GM12878 (cell line): ENCODE data around the gene IL18. TPM values are rescaled to one million over a fixed set of nuclear protein-coding genes. Genes with fewer than 3 reads are reported as not detected.
A peak's percentile ranks its signal among the peaks of the same experiment; 100 is the strongest.

Source experiments
- ATAC-seq: fragments of 200-7000 bp; cut with Tn5 transposase; 3 replicates; pipeline ENCODE4 v1.9.1; 2020; ENCODE audit warnings: mild to moderate bottlenecking, moderate library complexity
- BruUV-seq: library from RNA; stranded (reverse); fragments of 400-500 nt; replicated peaks from 2 replicates; lab custom pipeline; 2021; lab: Mats Ljungman, UMichigan
- CTCF ChIA-PET: fragments of 300-600 bp; sonication (Branson Sonifier 250); formaldehyde crosslinking; extraction: SDS; loops from one replicate; lab custom pipeline; 2021; ENCODE audit warnings: inconsistent platforms; lab: Yijun Ruan, JAX
- POLR2A ChIA-PET: fragments of 350-600 bp; formaldehyde crosslinking; extraction: SDS; loops from one replicate; lab custom pipeline; 2021; ENCODE audit warnings: inconsistent platforms; lab: Charles Lee
- RAD21 ChIA-PET: fragments of 300-600 bp; sonication (Branson Sonifier 250); formaldehyde crosslinking; loops from one replicate; lab custom pipeline; 2023; ENCODE audit warnings: antibody characterized with exemption; ENCODE audit not compliant: unreplicated experiment; lab: Charles Lee
- SMC1A ChIA-PET: fragments of 300-600 bp; sonication (Branson Sonifier 250); formaldehyde crosslinking; loops from one replicate; lab custom pipeline; 2023; ENCODE audit not compliant: unreplicated experiment, uncharacterized antibody; lab: Charles Lee
- DNase-seq: peaks from one replicate; pipeline ENCODE4 v3.0.0-alpha.2; 2011; ENCODE audit warnings: low read depth, low spot score
- FAIRE-seq: peaks from 3 replicates; lab custom pipeline; 2011; peaks lifted over from hg19 to GRCh38; lab: Jason Lieb, UNC
- H2AFZ ChIP-seq: 2 replicates; pipeline ENCODE4 v1.6.0; 2011; ENCODE audit warnings: low read depth, low read length, control low read depth; ENCODE audit not compliant: control insufficient read depth
- H3K27ac ChIP-seq: 2 replicates; pipeline ENCODE4 v1.5.1; 2011; ENCODE audit warnings: control low read depth; ENCODE audit not compliant: control insufficient read depth, insufficient read depth
- H3K27me3 ChIP-seq, 2 experiments: replicated peaks in 1 of 2; 2 replicates each; pipeline versions ENCODE4 v1.6.0 to v1.6.1; 2011; ENCODE audit warnings: low read length in 1 of 2; ENCODE audit not compliant: control insufficient read depth in 2 of 2, insufficient read depth in 2 of 2
- H3K36me3 ChIP-seq, 2 experiments: 2 replicates each; pipeline ENCODE4 v1.5.1; 2011; ENCODE audit warnings: low read length in 1 of 2; ENCODE audit not compliant: control insufficient read depth in 2 of 2, insufficient read depth in 2 of 2
- H3K4me1 ChIP-seq: 2 replicates; pipeline ENCODE4 v1.6.1; 2011; ENCODE audit warnings: mild to moderate bottlenecking, low read length, moderate library complexity, mixed read lengths; ENCODE audit not compliant: control insufficient read depth, insufficient read depth
- H3K4me2 ChIP-seq: 2 replicates; pipeline ENCODE4 v1.6.0; 2011; ENCODE audit warnings: control low read depth; ENCODE audit not compliant: control insufficient read depth, insufficient read depth
- H3K4me3 ChIP-seq: fragments of 200-600 bp; sonication (generic); 2 replicates; pipeline ENCODE4 v1.5.1; 2016
- H3K79me2 ChIP-seq: 2 replicates; pipeline ENCODE4 v1.6.0; 2011; ENCODE audit warnings: low read length; ENCODE audit not compliant: control insufficient read depth, insufficient read depth
- H3K9ac ChIP-seq: 2 replicates; pipeline ENCODE4 v1.8.0; 2011; ENCODE audit warnings: low read length, control low read depth, mixed read lengths; ENCODE audit not compliant: control insufficient read depth, insufficient read depth
- H3K9me3 ChIP-seq: replicated peaks from 3 replicates; pipeline ENCODE4 v1.5.1; 2011; ENCODE audit warnings: mild to moderate bottlenecking, low read length; ENCODE audit not compliant: control insufficient read depth, insufficient read depth
- H4K20me1 ChIP-seq: 2 replicates; pipeline ENCODE4 v1.6.0; 2011; ENCODE audit not compliant: control insufficient read depth, insufficient read depth
- BMI1 ChIP-seq: fragments of 450-650 bp; IDR thresholded peaks from 2 replicates; pipeline ENCODE4 v1.6.1; 2016; ENCODE audit warnings: mild to moderate bottlenecking, moderate library complexity, borderline replicate concordance
- GATAD2B ChIP-seq: fragments of 450-650 bp; conservative IDR thresholded peaks from 2 replicates; pipeline ENCODE4 v1.6.1; 2017; ENCODE audit warnings: low read depth, mild to moderate bottlenecking, moderate library complexity
- KAT2A ChIP-seq: conservative IDR thresholded peaks from 2 replicates; pipeline ENCODE4 v1.6.1; 2011; ENCODE audit warnings: low read depth, low read length; ENCODE audit not compliant: control insufficient read depth
- WGBS: methylation state at CpG from one replicate; pipeline ENCODE4 v1.1.6; 2016; ENCODE audit warnings: low lambda C conversion rate; ENCODE audit not compliant: insufficient replicate concordance, insufficient coverage; ENCODE audit errors: missing lambda C conversion rate; 5-methylcytosine and 5-hydroxymethylcytosine counted together
- in situ Hi-C: fragments of 300-500 bp; cut with MboI; formaldehyde crosslinking; loops from 9 replicates; pipeline ENCODE4 v1.14.3; 2018; ENCODE audit warnings: mixed read lengths
- intact Hi-C: fragments of 100-400 bp; cut with micrococcal nuclease; formaldehyde crosslinking; loops from one replicate; pipeline ENCODE4 v1.14.2; 2022; ENCODE audit not compliant: unreplicated experiment
- polyA plus RNA-seq, 11 experiments: library from polyadenylated mRNA; depleted of rRNA in 4 of 11; unstranded in 6 of 11; stranded (reverse) in 5 of 11; fragments of >200 nt; fragmentation: Nextera tagmentation in 4 of 11; fragmentation: Illumina TruSeq in 1 of 11; extraction: Ambion mirVana in 4 of 11; extraction: Trizol in 1 of 11; gene quantifications; 1 replicate in 1 of 11; 2 replicates in 10 of 11; pipeline versions ENCODE4 v1.2.1 to v1.2.3, GENCODE V29; 2011 to 2016; ENCODE audit warnings: inconsistent platforms in 2 of 11, missing spikeins in 2 of 11, low read depth in 1 of 11
- total RNA-seq, 4 experiments: library from RNA; depleted of rRNA in 3 of 4; stranded (reverse); fragments of >200 nt in 3 of 4; fragmentation: Illumina TruSeq in 1 of 4; extraction: Trizol in 1 of 4; gene quantifications; 2 replicates each; pipeline versions ENCODE4 v1.2.1 to v1.2.3, GENCODE V29; 2013 to 2021

The IL18 gene
- total and polyA plus RNA-seq, 10 of the 15 experiments (the other 5 are each of a cell fraction or from before 2014, with no cell fraction given) = 0.12 to 0.42 (median 0.24) TPM

DNA sequence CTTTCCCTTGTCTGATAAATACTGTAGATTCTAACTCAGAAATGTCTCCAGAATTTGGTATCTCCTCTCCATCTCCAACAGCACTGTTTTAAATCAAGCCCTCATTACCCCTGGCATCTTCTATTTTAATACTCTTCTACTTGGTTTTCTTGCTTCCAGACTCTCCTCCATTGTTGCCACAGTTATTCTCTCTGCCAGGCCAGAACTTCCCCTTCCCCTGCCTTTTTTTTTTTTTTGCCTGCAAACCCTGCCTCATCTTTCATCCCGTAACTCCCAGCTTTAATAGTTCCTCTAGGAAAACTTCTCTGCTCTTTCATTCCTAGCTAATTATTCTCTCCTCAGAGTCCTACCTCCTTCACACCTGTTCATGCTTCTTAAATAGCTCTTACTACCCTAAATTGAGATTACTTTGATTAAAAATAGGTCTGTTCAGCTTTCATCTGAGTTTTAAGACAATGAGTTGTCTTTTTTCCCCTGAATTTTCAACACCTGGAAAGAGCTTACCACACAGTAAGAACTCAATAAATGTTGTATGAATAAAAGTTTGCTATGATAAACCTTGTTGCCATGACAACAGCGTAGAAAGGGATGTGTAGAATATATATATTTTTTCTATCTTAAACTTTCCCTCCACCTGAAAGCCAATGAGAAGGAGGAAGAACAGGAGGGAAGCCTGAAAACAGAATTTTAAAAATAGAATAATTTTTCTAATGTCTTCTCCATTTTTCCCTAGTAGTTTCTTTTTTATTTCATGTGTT lies 3.6 kb downstream of the IL18 start:
- DNase-seq = no peak
- H4K20me1 ChIP-seq = no peaks in the 10 kb centered on the region
- H3K4me3 ChIP-seq = no peak overlapping the region
- no peaks in the 10 kb centered on the region for H3K4me1 ChIP-seq
- POLR2A ChIA-PET = no interaction called here
- ATAC-seq = no peak
- H3K9ac ChIP-seq = no peak overlapping the region
- CTCF ChIA-PET = interaction anchor here (1.8 to 2.0 kb wide), 2 partner anchors 47 to 50 kb away, joined by 3 to 10 read pairs; no protein-coding TSS in a partner anchor
- RAD21 ChIA-PET = no interaction called here
- H3K27ac ChIP-seq = no peak overlapping the region
- H3K27me3 ChIP-seq = no peaks in the 10 kb centered on the region; a peak in 1 of 4 replicates
- H3K36me3 ChIP-seq = no peaks in the 10 kb centered on the region
- intact Hi-C loops (no loop called here), in situ Hi-C loops (no loop called here)
- H3K4me2 ChIP-seq = no peak overlapping the region
- SMC1A ChIA-PET = interaction anchor here (1.7 kb wide), 1 partner anchor 221 kb away, joined by 3 read pairs; no protein-coding TSS in a partner anchor
- 73% methylated on average over 2 of the region's 2 CpGs for WGBS
- no TSS peak for BruUV-seq
- H3K9me3 ChIP-seq = no peaks in the 10 kb centered on the region
- TF ChIP-seq KAT2A = no peak
- 0 out of 2 replicates have a peak, but pooled peaks have one; percentile 22 for TF ChIP-seq BMI1
- TF ChIP-seq GATAD2B = no peak
- no peaks in the 10 kb centered on the region for H3K79me2 ChIP-seq
- no peak for FAIRE-seq
- H2AFZ ChIP-seq = no peak overlapping the region
